Epithelial cell of prostate (primary cell): Measurements from ENCODE around the gene OR2J1.
"Not testable (repeated sequence)": the region's sequence is repeated elsewhere in the genome, so short reads cannot be mapped to it uniquely, and the experiment has no call there.

Experiments used
- DNase-seq: peaks from one replicate; pipeline ENCODE4 v3.0.0-alpha.2; 2011; ENCODE audit warnings: low read depth, low spot score
- H3K27ac ChIP-seq: fragments of 450-650 bp; 2 replicates; pipeline ENCODE4 v1.5.1; 2017; ENCODE audit warnings: mild to moderate bottlenecking

Gene OR2J1

DNA sequence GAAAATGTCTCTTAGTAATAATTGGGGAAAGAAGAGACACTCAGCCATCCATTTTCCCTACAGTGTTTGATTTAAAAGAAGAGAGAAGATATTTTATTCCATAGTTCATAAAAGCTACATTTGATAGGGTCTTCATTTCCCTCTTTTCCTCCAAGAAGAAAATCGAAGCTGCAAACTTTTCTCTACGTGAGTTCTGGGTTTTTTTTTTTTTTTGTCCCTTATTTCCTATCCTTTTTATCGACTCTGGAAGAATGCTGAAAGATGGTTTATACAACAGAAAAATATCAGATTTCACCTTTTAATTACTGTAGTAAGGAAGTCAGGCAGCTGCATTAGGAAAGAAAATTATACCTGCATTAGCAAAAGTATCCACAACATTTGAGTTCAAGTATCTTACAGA lies at the start of gene OR2J1:
TSS of gene OR2J1 (plus strand) at position 301 of the 400 bp plus-strand sequence. CDS start 1,453 bp downstream, outside the sequence.
- H3K27ac ChIP-seq, result no peak within 1 kb of the TSS
- no peak for DNase-seq

DNA sequence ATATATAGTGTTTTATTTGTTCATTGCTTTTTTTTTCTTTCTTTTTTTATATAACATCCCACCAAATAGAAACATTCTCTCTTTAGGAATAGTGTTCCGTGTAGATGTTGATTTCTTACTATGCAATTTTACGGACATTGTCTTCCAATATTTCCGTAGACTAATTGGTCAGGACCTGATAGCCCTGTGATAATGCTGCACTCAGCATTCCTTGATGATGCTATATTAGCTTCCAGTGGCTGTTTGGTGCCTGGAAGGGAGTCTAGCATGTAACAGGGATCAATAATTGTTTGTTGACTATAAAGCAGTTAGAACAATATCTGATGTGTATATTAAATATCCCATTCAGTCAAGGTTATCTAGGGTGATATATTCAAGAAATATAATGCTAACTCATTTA lies 47.6 kb upstream of the OR2J1 start:
- DNase-seq, result no peak
- no peak overlapping the region for H3K27ac ChIP-seq

DNA sequence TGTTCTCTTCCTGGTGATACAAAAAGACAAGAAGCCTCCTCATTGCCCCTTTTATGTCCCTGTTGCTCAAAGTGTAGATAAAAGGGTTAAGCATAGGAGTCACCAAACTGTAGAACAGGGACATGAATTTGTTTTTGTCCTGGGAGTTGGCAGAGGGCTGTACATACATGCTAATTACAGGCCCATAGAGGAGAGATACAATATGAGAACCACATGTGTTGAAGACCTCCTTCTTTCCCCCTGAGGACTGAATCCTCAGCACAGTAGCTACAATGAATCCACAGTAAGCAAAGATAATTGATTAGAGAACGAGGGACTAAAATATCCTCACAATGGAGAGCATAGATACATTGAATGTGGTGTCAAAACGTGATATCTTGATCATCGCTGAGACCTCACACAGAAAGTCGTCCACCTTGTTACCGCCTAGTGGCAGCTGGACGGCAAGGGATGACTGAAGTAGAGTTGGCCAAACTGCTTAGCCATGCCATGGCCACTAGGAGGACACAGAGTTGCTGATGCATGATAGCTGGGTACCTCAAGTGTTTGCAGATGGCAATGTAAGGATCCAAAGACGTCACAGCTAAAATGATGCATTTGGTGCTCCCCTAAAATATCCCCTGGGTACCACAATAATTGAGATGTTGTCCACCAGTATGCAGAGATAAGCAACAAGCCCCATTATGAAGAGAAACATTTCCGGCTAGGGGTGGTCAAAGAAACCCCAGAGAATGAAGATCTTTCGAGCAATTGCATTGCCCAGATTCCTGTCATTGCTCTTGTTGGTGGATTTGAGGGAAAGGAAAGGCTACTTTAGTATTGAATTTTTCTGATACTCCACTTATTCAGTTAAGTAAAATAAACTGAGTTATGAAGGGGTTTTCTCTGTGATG lies 27.2 kb upstream of the OR2J1 start:
- DNase-seq, result no peak
- no peak overlapping the region for H3K27ac ChIP-seq

DNA sequence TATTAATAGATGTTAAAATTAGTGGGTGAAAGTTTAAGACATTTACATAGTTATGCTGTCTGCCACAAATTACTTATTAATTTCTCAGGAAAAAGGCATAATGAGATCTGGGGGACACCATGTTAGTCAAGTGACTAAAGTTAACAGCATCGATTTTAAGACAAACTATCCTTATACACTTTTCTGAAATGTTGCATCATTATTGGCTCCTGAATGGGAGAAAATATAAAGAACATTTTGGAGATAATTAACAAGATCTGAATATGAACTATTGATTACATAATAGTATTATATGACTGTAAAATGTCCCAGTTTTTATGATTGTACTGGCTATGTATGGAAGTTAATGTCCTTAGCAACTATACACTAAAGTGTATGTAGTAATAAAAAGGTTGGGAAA lies 20.1 kb upstream of the OR2J1 start:
- no peak for DNase-seq
- no peak overlapping the region for H3K27ac ChIP-seq

DNA sequence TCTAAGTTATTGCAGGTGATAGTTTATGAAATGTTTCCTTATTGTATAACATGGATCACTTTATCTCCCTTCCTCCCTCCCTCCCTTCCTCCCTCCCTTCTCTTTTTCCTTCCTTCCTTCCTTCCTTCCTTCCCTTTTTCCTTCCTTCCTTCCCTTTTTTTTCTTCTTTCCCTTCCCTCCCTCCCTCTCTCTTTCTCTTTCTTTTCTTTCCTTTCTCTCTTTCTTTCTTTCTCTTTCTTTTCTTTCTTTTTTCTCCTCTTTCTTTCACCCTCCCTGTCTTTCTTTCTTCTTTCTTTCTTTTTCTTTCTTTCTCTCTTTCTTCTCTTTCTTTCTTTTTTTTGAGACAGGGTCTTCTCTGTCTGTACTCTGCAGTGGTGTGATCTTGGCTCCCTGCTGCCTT lies 18.0 kb upstream of the OR2J1 start:
- no peak for DNase-seq
- H3K27ac ChIP-seq, result no peak overlapping the region

DNA sequence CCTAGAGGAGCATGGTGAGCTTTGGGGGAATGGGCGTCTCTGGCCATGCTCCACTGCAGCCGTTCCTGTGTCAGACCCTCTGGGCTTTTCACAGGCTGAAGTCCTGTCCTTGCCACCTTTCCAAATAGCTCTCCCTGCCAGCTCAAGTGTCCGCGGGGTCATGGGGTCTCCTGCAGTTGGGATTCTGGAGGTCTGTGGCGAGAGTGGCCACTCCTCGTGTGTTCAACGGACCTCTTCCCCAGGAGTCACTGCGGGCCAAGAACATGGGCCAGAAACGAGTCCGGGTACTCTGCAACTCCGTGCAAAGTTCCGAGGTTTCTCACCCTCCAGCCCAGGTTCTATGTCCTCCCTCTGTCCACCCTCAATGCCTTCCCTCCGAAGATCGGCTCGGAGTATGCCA lies 16.8 kb upstream of the OR2J1 start:
- DNase-seq, result no peak
- H3K27ac ChIP-seq, result no peak overlapping the region

DNA sequence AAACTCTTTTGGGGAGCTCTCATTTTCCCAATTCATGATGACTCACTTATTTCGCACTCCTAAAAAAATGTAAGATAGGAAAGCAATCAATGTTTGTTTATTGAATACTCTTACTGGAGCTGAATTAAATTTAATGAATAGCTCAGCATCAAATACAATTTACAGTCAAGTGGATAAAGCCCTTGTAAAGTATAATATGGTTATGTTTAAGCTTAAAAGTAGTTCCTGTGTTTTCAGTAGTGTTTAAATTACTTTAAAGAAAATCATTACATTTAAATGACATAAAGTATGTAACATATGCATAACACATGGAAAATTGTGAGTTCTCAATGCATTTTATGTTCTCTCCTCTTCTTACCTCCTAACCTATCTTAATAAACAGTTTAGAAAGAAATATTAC lies 12.1 kb upstream of the OR2J1 start, which contains the start of gene OR2B3:
TSS of gene OR2B3 (minus strand) at position 101 of the 400 bp plus-strand sequence. CDS start at position 36, 65 bp downstream.
- no peak within 1 kb of the TSS for H3K27ac ChIP-seq
- DNase-seq, result no peak

DNA sequence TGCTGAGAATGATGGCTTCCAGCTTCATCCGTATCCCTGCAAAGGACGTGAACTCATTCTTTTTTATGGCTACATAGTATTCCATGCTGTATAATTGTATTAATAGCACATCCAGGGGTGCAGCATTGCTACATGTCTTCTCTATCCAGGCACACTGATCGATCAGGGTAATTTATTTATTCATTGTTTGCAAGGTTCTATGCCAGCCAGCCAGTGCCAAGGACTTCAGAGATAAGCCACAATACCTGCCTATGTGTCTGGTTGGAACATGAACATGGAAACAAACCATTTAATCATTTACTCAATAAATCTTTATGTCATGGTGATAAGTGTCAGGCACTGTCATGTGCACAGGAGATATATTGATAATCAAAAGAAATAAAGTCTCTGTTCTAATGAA lies 6.3 kb upstream of the OR2J1 start:
- no peak for DNase-seq
- no peak overlapping the region for H3K27ac ChIP-seq

DNA sequence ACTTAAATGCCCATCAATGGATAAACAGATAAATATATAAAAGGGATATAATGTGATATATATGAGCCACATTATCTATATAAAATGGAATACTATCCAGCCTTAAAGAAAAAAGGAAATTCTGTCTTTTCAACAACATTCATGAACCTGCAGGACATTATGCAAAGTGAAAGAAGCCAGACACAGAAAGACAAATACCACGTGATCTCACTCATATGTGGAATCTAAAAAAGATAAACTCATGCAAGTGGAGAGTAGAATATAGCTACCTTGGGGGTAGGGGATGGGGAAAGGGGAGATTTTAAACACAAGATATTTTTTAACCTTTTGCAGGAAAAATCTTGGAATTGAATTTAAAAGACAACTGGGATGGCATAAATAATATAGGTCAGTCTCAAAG lies 1.5 kb upstream of the OR2J1 start:
- no peak overlapping the region for H3K27ac ChIP-seq
- no peak for DNase-seq

DNA sequence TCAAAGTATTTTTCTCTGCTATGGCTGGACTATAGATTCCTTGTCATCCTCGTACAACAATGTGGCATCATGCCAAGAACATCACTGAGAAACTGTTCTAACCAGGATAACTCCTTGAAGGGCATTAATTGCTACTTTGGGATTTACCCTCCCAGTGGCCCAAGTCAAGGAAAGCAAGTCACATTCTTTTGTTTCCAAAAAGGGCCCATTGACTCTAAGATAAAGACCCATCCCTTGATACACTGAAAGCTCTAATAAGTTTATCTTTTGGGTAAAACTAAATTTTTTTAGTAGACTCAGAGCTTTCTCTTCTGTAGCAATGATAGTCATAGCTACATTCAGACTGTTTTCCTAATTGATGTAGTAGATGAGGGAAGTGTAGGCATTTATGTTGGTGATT lies 8.5 kb downstream of the OR2J1 start, which contains the start of gene OR2J3:
TSS of gene OR2J3 (plus strand) at position 301 of the 400 bp plus-strand sequence. CDS start 3,833 bp downstream, outside the sequence.
- H3K27ac ChIP-seq, result no peak within 1 kb of the TSS
- DNase-seq, result no peak

DNA sequence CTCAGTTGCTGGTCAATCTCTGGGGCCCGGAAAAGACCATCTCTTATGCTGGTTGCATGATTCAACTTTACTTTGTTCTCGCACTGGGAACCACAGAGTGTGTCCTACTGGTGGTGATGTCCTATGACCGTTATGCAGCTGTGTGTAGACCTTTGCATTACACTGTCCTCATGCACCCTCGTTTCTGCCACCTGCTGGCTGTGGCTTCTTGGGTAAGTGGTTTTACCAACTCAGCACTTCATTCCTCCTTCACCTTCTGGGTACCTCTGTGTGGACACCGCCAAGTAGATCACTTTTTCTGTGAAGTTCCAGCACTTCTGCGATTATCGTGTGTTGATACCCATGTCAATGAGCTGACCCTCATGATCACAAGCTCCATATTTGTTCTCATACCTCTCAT lies 12.8 kb downstream of the OR2J1 start:
- no peak for DNase-seq
- no peak overlapping the region for H3K27ac ChIP-seq

DNA sequence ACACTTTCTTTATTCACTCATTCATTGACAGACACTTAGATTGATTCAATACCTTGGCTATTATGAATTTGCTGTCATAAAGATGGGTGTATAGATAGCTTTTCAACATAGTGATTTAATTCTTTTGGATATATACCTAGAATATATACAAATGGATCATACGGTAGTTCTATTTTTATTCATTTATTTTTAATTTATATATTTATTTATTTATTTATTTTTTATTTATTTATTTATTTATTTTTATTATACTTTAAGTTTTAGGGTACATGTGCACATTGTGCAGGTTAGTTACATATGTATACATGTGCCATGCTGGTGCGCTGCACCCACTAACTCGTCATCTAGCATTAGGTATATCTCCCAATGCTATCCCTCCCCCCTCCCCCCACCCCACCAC lies 15.7 kb downstream of the OR2J1 start:
- not testable (repeated sequence) for H3K27ac ChIP-seq, DNase-seq

DNA sequence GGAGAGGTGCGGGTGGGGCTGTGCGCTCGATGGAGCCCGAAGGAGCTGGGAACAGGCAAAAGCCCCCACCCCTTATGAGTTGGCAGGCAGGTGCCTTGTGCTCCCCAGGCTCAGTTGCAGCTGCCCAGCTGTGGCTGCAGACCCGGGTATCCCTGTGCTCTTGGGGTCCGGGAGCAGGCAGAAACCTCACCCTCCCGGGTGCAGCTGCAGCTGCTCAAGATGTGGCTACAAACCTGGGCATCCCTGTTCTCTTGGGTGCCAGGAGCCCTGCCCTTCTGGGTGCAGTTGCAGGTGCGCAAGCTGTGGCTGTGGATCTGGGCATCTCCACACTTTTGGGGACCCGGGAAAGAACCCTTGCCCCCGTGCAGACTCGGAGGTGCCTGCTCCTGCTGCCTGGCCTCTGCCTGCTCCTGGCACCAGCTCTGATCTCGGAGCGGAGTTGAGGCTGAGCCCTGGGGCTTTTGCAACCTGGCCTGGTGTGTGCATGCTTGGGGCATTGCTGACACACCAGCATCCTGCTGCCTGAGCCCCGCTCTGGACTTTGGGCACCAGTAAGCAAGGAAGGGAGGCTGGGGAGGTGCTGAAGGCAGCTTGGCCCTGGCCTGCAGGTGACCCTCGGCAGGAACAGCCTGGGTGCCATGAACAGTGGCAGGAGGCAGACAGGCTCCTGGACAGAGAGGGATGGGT lies 30.2 kb downstream of the OR2J1 start:
- no peak for DNase-seq
- no peak overlapping the region for H3K27ac ChIP-seq

DNA sequence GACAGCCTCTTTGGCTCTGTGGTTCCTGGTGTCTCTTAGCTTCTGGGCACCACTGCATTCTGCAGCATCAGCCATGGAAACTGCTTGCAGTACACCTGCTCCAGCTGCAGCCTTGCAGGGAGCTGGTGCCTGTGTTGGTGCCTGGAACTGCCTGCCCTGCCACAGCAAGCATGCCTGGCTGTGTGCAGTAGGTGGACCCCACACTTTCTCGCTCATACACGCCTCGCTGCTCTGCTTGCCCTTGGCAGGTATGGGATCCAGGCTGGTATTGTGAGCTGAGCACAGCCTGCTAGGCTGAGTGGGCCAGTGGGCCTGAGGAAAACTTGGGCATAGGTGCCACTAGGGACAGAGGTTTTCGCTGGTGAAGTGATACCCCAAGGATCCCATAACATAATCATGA lies 31.4 kb downstream of the OR2J1 start:
- no peak for DNase-seq
- H3K27ac ChIP-seq, result no peak overlapping the region

DNA sequence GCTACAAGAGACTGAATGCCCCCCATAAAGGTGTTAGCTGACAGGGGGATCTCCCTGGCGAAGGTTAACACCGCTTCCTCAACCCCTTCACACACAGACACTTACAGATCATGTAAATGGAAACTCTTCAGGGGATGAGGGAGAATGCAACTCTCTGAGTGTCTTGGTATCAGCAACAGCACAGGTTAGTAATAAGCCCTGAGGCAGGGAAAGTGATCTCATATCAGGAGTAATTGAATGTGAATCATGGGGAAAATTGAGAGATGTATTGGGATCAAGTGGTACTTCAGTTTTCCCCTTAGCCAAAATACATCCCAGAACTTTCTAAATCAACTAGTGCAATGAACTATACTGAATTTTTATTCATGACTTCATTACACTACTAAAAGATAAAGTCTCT lies 32.4 kb downstream of the OR2J1 start:
- H3K27ac ChIP-seq, result no peak overlapping the region
- no peak for DNase-seq

DNA sequence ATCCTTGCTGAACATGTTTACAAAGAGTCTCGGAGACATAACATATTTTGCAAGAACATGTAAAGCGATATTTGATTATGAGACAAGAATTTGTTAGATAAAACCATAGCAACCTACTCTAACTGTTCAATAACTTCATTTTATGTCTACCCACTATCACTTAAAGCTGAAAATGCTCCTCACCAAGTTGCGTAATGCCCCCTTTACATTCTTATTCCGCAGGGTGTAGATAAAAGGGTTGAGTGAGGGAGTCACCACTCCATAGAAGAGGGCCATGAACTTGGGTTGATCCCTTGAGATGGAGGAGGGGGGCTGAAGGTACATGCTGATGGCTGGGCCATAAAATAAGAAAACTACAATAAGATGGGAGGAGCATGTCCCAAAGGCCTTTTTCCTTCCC lies 38.4 kb downstream of the OR2J1 start:
- no peak for DNase-seq
- no peak overlapping the region for H3K27ac ChIP-seq

DNA sequence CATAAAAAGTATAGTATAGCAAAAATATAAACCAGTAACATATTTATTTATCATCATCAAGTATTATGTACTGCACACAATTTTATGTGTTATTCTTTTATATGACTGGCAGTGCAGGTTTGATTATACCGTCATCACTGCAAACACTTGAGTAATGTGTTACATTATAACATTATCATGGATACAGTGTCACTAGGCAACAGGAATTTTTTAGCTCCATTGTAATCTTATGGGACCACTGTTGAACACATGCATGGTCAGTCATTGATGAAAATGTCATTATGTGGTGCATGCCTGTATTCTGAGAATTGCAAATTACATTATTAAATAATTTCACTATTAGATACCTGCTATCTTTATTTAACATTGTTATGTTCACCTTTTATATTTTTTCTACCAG lies 42.3 kb downstream of the OR2J1 start:
- no peak for DNase-seq
- no peak overlapping the region for H3K27ac ChIP-seq

DNA sequence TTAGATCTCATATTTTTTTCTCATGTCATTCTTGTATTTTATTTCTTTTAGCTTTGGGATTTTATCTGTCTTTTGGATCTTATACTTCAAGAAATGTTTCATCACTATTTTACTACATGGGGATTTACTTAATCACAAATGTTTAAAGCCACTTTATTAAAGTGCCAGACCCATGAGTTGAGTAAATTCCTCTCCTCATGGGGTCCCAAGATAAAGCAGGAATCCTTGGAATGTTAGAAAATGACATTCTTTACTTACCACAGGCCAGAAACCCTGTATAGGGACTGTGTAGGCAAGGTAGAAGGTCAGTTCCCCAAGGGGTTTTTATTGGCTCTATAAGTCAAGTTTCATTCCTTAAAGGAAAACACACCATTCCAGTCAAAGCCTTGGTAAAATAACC lies 43.0 kb downstream of the OR2J1 start:
- H3K27ac ChIP-seq, result no peak overlapping the region
- DNase-seq, result no peak

DNA sequence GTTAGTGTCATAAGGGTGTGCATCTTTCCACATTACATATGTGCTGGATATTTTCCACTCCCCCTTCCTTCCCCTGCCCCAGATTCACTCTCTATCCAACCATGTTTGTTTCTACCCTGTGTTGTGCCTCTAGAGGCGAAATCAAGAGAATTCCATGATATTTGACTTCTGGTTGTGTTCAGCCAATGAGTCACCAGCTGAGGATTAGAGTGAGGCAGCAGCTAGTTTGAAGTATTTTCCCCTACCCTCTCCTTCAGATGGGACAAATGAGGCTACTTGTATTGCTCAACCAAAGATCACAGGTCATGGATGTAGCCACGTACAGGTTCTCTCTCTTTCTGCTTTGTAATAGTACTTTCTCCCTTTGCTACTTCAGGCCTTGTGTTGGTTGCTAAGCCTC lies 46.9 kb downstream of the OR2J1 start:
- H3K27ac ChIP-seq, result no peak overlapping the region
- DNase-seq, result no peak

DNA sequence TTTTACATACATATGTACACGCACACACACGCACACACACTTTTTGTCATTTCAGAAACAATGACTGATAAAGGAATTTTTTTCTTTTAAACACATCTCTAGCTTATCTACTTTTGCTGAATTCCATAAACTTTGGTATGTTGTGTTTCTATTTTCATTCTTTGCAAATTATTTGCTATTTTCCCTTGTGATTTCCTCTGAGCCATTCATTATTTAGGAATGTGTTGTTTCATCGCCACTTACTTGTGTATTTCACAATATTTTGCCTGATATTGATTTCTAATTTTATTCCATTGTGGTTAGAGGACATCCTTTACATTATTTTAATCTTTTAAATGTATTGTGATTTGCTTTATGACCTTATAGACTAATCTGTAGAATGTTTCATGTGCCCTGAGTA lies 47.8 kb downstream of the OR2J1 start:
- DNase-seq, result no peak
- H3K27ac ChIP-seq, result no peak overlapping the region

DNA sequence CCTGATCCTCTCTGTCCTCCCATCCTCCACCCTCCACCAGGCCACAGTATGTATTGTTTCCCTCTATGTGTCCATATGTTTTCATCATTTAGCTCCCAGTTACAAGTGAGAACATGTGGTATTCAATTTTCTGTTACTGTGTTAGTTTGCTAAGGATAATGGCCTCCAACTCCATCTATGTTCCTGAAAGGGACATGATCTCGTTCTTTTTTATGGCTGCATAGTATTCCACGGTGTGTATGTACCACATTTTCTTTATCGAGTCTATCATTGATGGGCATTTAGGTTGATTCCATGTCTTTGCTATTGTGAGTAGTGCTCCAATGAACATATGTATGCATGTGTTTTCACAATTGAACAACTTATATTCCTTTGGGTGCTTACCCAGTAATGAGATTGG lies 50.2 kb downstream of the OR2J1 start:
- not testable (repeated sequence) for DNase-seq

More for the DNA sequence above, 50.2 kb downstream of the OR2J1 start:
- H3K27ac ChIP-seq, result not testable (repeated sequence)
